HepG2 (cell line): ENCODE data around the gene PRDX3. TPM values are rescaled to one million over a fixed set of nuclear protein-coding genes. Genes with fewer than 3 reads are reported as not detected.
A peak's percentile ranks its signal among the peaks of the same experiment; 100 is the strongest.

ENCODE experiments used
- ATAD3A ChIP-seq: sonication (generic); formaldehyde crosslinking; IDR thresholded peaks from 2 replicates; pipeline ENCODE4 v1.4.0; 2020; ENCODE audit warnings: missing genetic modification reagents
- ATF5 ChIP-seq: sonication (generic); formaldehyde crosslinking; IDR thresholded peaks from 2 replicates; pipeline ENCODE4 v1.4.0; 2020; ENCODE audit warnings: mild to moderate bottlenecking, low read depth, missing genetic modification reagents
- DRAP1 ChIP-seq: IDR thresholded peaks from 2 replicates; pipeline ENCODE4 v1.6.1; 2016; ENCODE audit warnings: missing genetic modification reagents, missing compliant biosample characterization
- ESRRA ChIP-seq: sonication (generic); formaldehyde crosslinking; IDR thresholded peaks from 2 replicates; pipeline ENCODE4 v1.5.1; 2020; ENCODE audit warnings: mild to moderate bottlenecking, low read depth, missing genetic modification reagents
- HBP1 ChIP-seq: IDR thresholded peaks from 2 replicates; pipeline ENCODE4 v1.6.1; 2016; ENCODE audit warnings: low read depth, control low read depth
- HDAC1 ChIP-seq: sonication (generic); formaldehyde crosslinking; IDR thresholded peaks from 2 replicates; pipeline ENCODE4 v1.5.1; 2020; ENCODE audit warnings: mild to moderate bottlenecking, missing genetic modification reagents
- HNF4G ChIP-seq, 2 experiments: sonication (generic) in 1 of 2; formaldehyde crosslinking in 1 of 2; IDR thresholded peaks; 2 replicates each; pipeline versions ENCODE4 v1.4.0 to v1.6.1; 2011 to 2020; ENCODE audit warnings: borderline replicate concordance in 2 of 2, low read depth in 2 of 2, mild to moderate bottlenecking in 2 of 2, low read length in 1 of 2, missing genetic modification reagents in 1 of 2, moderate library complexity in 1 of 2
- IKZF1 ChIP-seq: fragments of 450-650 bp; IDR thresholded peaks from 2 replicates; pipeline ENCODE4 v1.7.1; 2016
- MTERF4 ChIP-seq: sonication (generic); formaldehyde crosslinking; IDR thresholded peaks from 2 replicates; pipeline ENCODE4 v1.8.0; 2023; ENCODE audit warnings: mild to moderate bottlenecking, missing genetic modification reagents
- NR2C2 ChIP-seq: sonication (generic); formaldehyde crosslinking; IDR thresholded peaks from 2 replicates; pipeline ENCODE4 v1.4.0; 2020; ENCODE audit warnings: missing genetic modification reagents, mild to moderate bottlenecking, moderate library complexity, borderline replicate concordance
- PCBP1 ChIP-seq: fragments of 200-400 bp; formaldehyde crosslinking; IDR thresholded peaks from 2 replicates; pipeline ENCODE4 v1.6.1; 2017; ENCODE audit warnings: mild to moderate bottlenecking, low read depth, low read length, borderline replicate concordance
- RFXAP ChIP-seq: sonication (generic); formaldehyde crosslinking; IDR thresholded peaks from 2 replicates; pipeline ENCODE4 v1.4.0; 2020; ENCODE audit warnings: missing genetic modification reagents, borderline replicate concordance
- SCMH1 ChIP-seq: sonication (generic); formaldehyde crosslinking; IDR thresholded peaks from 2 replicates; pipeline ENCODE4 v1.9.0; 2021; ENCODE audit warnings: missing genetic modification reagents, mild to moderate bottlenecking, borderline replicate concordance
- SMC3 ChIP-seq: IDR thresholded peaks from 2 replicates; pipeline ENCODE4 v1.6.1; 2011; ENCODE audit warnings: low read length, improper control_type of control experiment
- SNAPC2 ChIP-seq: sonication (generic); formaldehyde crosslinking; IDR thresholded peaks from 2 replicates; pipeline ENCODE4 v1.8.1; 2022; ENCODE audit warnings: mild to moderate bottlenecking, missing genetic modification reagents
- SOX6 ChIP-seq, 2 experiments: fragments of 450-650 bp in 1 of 2; sonication (generic) in 1 of 2; formaldehyde crosslinking in 1 of 2; IDR thresholded peaks; 2 replicates each; pipeline versions ENCODE4 v1.4.0 to v1.6.1; 2017 to 2020; ENCODE audit warnings: antibody characterized with exemption in 1 of 2, mild to moderate bottlenecking in 1 of 2, missing genetic modification reagents in 1 of 2
- ZBTB7B ChIP-seq: sonication (generic); formaldehyde crosslinking; IDR thresholded peaks from 2 replicates; pipeline ENCODE4 v1.4.0; 2020; ENCODE audit warnings: missing genetic modification reagents
- ZNF34 ChIP-seq: sonication (generic); formaldehyde crosslinking; IDR thresholded peaks from 2 replicates; pipeline ENCODE4 v1.4.0; 2020; ENCODE audit warnings: mild to moderate bottlenecking, missing genetic modification reagents, borderline replicate concordance
- ZNF446 ChIP-seq: sonication (generic); formaldehyde crosslinking; IDR thresholded peaks from 2 replicates; pipeline ENCODE4 v1.5.0; 2020; ENCODE audit warnings: mild to moderate bottlenecking, missing genetic modification reagents
- ZNF607 ChIP-seq: sonication (generic); formaldehyde crosslinking; IDR thresholded peaks from 2 replicates; pipeline ENCODE4 v1.5.1; 2020; ENCODE audit warnings: missing genetic modification reagents, mild to moderate bottlenecking, borderline replicate concordance
- ZNF746 ChIP-seq: sonication (generic); formaldehyde crosslinking; IDR thresholded peaks from 2 replicates; pipeline ENCODE4 v1.8.0; 2022; ENCODE audit warnings: mild to moderate bottlenecking, missing genetic modification reagents
- ZNF790 ChIP-seq: sonication (generic); formaldehyde crosslinking; IDR thresholded peaks from 2 replicates; pipeline ENCODE4 v1.8.0; 2022; ENCODE audit warnings: missing genetic modification reagents, mild to moderate bottlenecking, borderline replicate concordance
- polyA plus RNA-seq, 8 experiments: library from polyadenylated mRNA; depleted of rRNA in 3 of 8; stranded (reverse) in 7 of 8; unstranded in 1 of 8; fragments of >200 nt; fragmentation: Illumina TruSeq in 4 of 8; extraction: Trizol in 4 of 8; gene quantifications; 2 replicates each; pipeline versions ENCODE4 v1.2.1 to v1.2.3, GENCODE V29; 2011 to 2016; ENCODE audit warnings: low read depth in 4 of 8, missing spikeins in 1 of 8, mixed read lengths in 1 of 8; ENCODE audit not compliant: insufficient read depth in 1 of 8
- total RNA-seq, 5 experiments: library from RNA; depleted of rRNA; stranded (reverse); fragments of >200 nt; fragmentation: Illumina TruSeq; extraction: Trizol; gene quantifications; 2 replicates each; pipeline ENCODE4 v1.2.3, GENCODE V29; 2016; ENCODE audit warnings: low read depth in 1 of 5
- TF ChIP-seq, protein P1 (sequence below): IDR thresholded peaks from 2 replicates; pipeline ENCODE4 v1.6.1; 2016; ENCODE audit warnings: missing compliant biosample characterization, missing genetic modification reagents, borderline replicate concordance

PRDX3 gene
- total and polyA plus RNA-seq, 2 of the 13 experiments (the other 11 are each of a cell fraction or from before 2014, with no cell fraction given): 407 to 565 TPM

DNA sequence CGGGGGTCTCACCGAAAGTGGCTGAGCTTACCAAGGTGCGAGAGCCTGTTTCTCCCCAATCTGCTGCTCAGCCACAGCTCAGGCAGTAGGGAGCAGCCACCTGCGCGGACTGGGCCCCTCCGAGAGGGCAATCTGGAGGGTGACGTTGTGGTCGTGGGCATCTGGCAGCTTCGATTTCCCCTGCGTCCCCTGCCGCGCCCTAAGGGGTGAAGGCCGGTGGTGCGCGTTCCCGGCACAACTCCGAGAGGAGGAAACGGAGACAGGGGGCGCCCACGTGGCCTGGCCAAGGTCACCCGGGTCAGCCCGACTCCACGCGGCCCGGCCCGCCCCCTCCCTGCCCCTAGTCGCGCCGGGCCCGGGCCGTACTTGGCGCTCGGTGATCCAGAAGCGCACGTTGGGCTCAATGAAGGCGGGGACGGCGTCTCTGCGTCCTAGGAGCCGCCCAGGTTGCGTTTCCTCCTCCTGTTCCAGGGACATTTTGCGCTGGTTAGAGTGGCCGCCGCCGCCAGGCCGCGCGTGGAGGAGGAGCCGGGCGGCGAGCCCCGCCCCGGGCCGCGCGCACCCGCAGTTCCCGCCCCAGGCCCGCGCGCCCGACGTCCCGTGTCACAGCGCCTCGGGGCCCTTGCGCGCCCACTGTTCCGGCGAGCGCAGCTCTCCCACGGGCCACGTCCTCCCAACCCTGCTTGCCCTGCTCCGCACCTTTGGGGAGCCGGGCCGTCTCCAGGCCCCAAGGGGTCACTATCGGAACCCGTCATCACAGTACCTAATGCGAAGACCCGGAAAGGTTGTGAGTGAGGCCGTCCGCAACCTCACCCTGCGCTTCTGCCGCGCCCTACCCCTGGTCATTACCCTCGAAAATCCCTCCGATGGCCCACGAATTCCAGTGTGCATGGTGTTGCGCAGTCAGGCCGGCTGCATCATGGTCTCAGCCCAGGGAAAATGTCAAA lies 13.2 kb downstream of the PRDX3 start, which contains the start of gene SFXN4 (continued):
- no peak for TF ChIP-seq HNF4G (IDR thresholded peaks at IDR 0.05; ENCODE audit: borderline replicate concordance, low read depth, low read length)
- no peak for TF ChIP-seq HNF4G (CRISPR knock-in tag; IDR thresholded peaks at IDR 0.05; ENCODE audit: borderline replicate concordance, low read depth)
- 0 out of 2 replicates have a peak, but pooled peaks have one; percentile 22 for TF ChIP-seq ATF5 (CRISPR knock-in tag)
- TF ChIP-seq DRAP1 (CRISPR knock-in tag): peak; percentile 25; the same call in 1 of the 2 replicates
- no peak for TF ChIP-seq ATAD3A (CRISPR knock-in tag)
- no peak for TF ChIP-seq SCMH1
- no peak for TF ChIP-seq IKZF1
- TF ChIP-seq NR2C2: peak; percentile 73; the same call in 1 of the 2 replicates
- TF ChIP-seq SOX6 (IDR thresholded peaks at IDR 0.05): no peak
- TF ChIP-seq SOX6 (CRISPR knock-in tag; IDR thresholded peaks at IDR 0.05): peak; percentile 72
- TF ChIP-seq SNAPC2 (CRISPR knock-in tag): 0 out of 2 replicates have a peak, but pooled peaks have one; percentile 26
- TF ChIP-seq ZNF446: peak; percentile 61; the same call in 1 of the 2 replicates
- TF ChIP-seq ZBTB7B (CRISPR knock-in tag): peak; percentile 63; the same call in 1 of the 2 replicates
- peak; percentile 58; the same call in 1 of the 2 replicates for TF ChIP-seq ZNF746
- TF ChIP-seq PCBP1: peak; percentile 88; the same call in 1 of the 2 replicates
- peak; percentile 69; the same call in 1 of the 2 replicates for TF ChIP-seq ZNF607
- no peak for TF ChIP-seq SMC3
- TF ChIP-seq, protein P1, sequence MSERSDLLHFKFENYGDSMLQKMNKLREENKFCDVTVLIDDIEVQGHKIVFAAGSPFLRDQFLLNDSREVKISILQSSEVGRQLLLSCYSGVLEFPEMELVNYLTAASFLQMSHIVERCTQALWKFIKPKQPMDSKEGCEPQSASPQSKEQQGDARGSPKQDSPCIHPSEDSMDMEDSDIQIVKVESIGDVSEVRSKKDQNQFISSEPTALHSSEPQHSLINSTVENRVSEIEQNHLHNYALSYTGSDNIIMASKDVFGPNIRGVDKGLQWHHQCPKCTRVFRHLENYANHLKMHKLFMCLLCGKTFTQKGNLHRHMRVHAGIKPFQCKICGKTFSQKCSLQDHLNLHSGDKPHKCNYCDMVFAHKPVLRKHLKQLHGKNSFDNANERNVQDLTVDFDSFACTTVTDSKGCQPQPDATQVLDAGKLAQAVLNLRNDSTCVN (CRISPR knock-in tag): peak; percentile 41; the same call in 1 of the 2 replicates
- peak; percentile 39; the same call in 1 of the 2 replicates for TF ChIP-seq ZNF790
- TF ChIP-seq ESRRA (CRISPR knock-in tag): peak; percentile 99
- 0 out of 2 replicates have a peak, but pooled peaks have one; percentile 44 for TF ChIP-seq HBP1 (CRISPR knock-in tag)
- TF ChIP-seq ZNF34 (CRISPR knock-in tag): no peak
- peak; percentile 59 for TF ChIP-seq MTERF4 (CRISPR knock-in tag)
- TF ChIP-seq RFXAP (CRISPR knock-in tag): peak; percentile 49; the same call in 1 of the 2 replicates
- peak; percentile 54; the same call in 1 of the 2 replicates for TF ChIP-seq HDAC1 (CRISPR knock-in tag)
